GM12878 (cell line): ENCODE results near the gene BLOC1S6. TPM values are rescaled to one million over a fixed set of nuclear protein-coding genes. Genes with fewer than 3 reads are reported as not detected.

Experiments
- ATAC-seq: fragments of 200-7000 bp; cut with Tn5 transposase; 3 replicates; pipeline ENCODE4 v1.9.1; 2020; ENCODE audit warnings: mild to moderate bottlenecking, moderate library complexity
- BruUV-seq: library from RNA; stranded (reverse); fragments of 400-500 nt; replicated peaks from 2 replicates; lab custom pipeline; 2021; lab: Mats Ljungman, UMichigan
- CTCF ChIA-PET: fragments of 300-600 bp; sonication (Branson Sonifier 250); formaldehyde crosslinking; extraction: SDS; loops from one replicate; lab custom pipeline; 2021; ENCODE audit warnings: inconsistent platforms; lab: Yijun Ruan, JAX
- POLR2A ChIA-PET: fragments of 350-600 bp; formaldehyde crosslinking; extraction: SDS; loops from one replicate; lab custom pipeline; 2021; ENCODE audit warnings: inconsistent platforms; lab: Charles Lee
- RAD21 ChIA-PET: fragments of 300-600 bp; sonication (Branson Sonifier 250); formaldehyde crosslinking; loops from one replicate; lab custom pipeline; 2023; ENCODE audit warnings: antibody characterized with exemption; ENCODE audit not compliant: unreplicated experiment; lab: Charles Lee
- SMC1A ChIA-PET: fragments of 300-600 bp; sonication (Branson Sonifier 250); formaldehyde crosslinking; loops from one replicate; lab custom pipeline; 2023; ENCODE audit not compliant: unreplicated experiment, uncharacterized antibody; lab: Charles Lee
- DNase-seq: peaks from one replicate; pipeline ENCODE4 v3.0.0-alpha.2; 2011; ENCODE audit warnings: low read depth, low spot score
- FAIRE-seq: peaks from 3 replicates; lab custom pipeline; 2011; peaks lifted over from hg19 to GRCh38; lab: Jason Lieb, UNC
- H2AFZ ChIP-seq: 2 replicates; pipeline ENCODE4 v1.6.0; 2011; ENCODE audit warnings: low read depth, low read length, control low read depth; ENCODE audit not compliant: control insufficient read depth
- H3K27ac ChIP-seq: 2 replicates; pipeline ENCODE4 v1.5.1; 2011; ENCODE audit warnings: control low read depth; ENCODE audit not compliant: control insufficient read depth, insufficient read depth
- H3K27me3 ChIP-seq, 2 experiments: replicated peaks in 1 of 2; 2 replicates each; pipeline versions ENCODE4 v1.6.0 to v1.6.1; 2011; ENCODE audit warnings: low read length in 1 of 2; ENCODE audit not compliant: control insufficient read depth in 2 of 2, insufficient read depth in 2 of 2
- H3K36me3 ChIP-seq, 2 experiments: 2 replicates each; pipeline ENCODE4 v1.5.1; 2011; ENCODE audit warnings: low read length in 1 of 2; ENCODE audit not compliant: control insufficient read depth in 2 of 2, insufficient read depth in 2 of 2
- H3K4me1 ChIP-seq: 2 replicates; pipeline ENCODE4 v1.6.1; 2011; ENCODE audit warnings: mild to moderate bottlenecking, low read length, moderate library complexity, mixed read lengths; ENCODE audit not compliant: control insufficient read depth, insufficient read depth
- H3K4me2 ChIP-seq: 2 replicates; pipeline ENCODE4 v1.6.0; 2011; ENCODE audit warnings: control low read depth; ENCODE audit not compliant: control insufficient read depth, insufficient read depth
- H3K4me3 ChIP-seq: fragments of 200-600 bp; sonication (generic); 2 replicates; pipeline ENCODE4 v1.5.1; 2016
- H3K79me2 ChIP-seq: 2 replicates; pipeline ENCODE4 v1.6.0; 2011; ENCODE audit warnings: low read length; ENCODE audit not compliant: control insufficient read depth, insufficient read depth
- H3K9ac ChIP-seq: 2 replicates; pipeline ENCODE4 v1.8.0; 2011; ENCODE audit warnings: low read length, control low read depth, mixed read lengths; ENCODE audit not compliant: control insufficient read depth, insufficient read depth
- H3K9me3 ChIP-seq: replicated peaks from 3 replicates; pipeline ENCODE4 v1.5.1; 2011; ENCODE audit warnings: mild to moderate bottlenecking, low read length; ENCODE audit not compliant: control insufficient read depth, insufficient read depth
- H4K20me1 ChIP-seq: 2 replicates; pipeline ENCODE4 v1.6.0; 2011; ENCODE audit not compliant: control insufficient read depth, insufficient read depth
- BHLHE40 ChIP-seq, 2 experiments: fragments of 450-650 bp in 1 of 2; IDR thresholded peaks; 2 replicates each; pipeline ENCODE4 v1.6.1; 2011 to 2017; ENCODE audit warnings: low read depth in 2 of 2, borderline replicate concordance in 1 of 2, improper control_type of control experiment in 1 of 2, low read length in 1 of 2, mild to moderate bottlenecking in 1 of 2
- CBX5 ChIP-seq: sonication (generic); IDR thresholded peaks from 2 replicates; pipeline ENCODE4 v1.6.1; 2016; ENCODE audit warnings: low read depth, moderate library complexity, mild to moderate bottlenecking, inconsistent platforms
- CHD2 ChIP-seq: IDR thresholded peaks from 2 replicates; pipeline ENCODE4 v1.6.1; 2011; ENCODE audit warnings: low read depth, low read length, improper control_type of control experiment, borderline replicate concordance
- ETV6 ChIP-seq, 2 experiments: fragments of 450-650 bp in 1 of 2; IDR thresholded peaks in 1 of 2; conservative IDR thresholded peaks in 1 of 2; 2 replicates each; pipeline ENCODE4 v1.6.1; 2014; ENCODE audit warnings: antibody characterized with exemption in 1 of 2, borderline replicate concordance in 1 of 2, low read depth in 1 of 2, mild to moderate bottlenecking in 1 of 2, moderate library complexity in 1 of 2
- HDAC6 ChIP-seq: fragments of 200-600 bp; sonication (generic); IDR thresholded peaks from one replicate; pipeline ENCODE4 v1.8.0; 2017; ENCODE audit warnings: antibody characterized with exemption; ENCODE audit not compliant: unreplicated experiment
- HSF1 ChIP-seq: fragments of 150-350 bp; IDR thresholded peaks from 2 replicates; pipeline ENCODE4 v1.6.1; 2014; ENCODE audit warnings: mild to moderate bottlenecking, low read depth, low read length
- NFXL1 ChIP-seq: fragments of 450-650 bp; IDR thresholded peaks from 2 replicates; pipeline ENCODE4 v1.6.1; 2017; ENCODE audit warnings: antibody characterized with exemption, mild to moderate bottlenecking, borderline replicate concordance
- RELB ChIP-seq: fragments of 450-650 bp; IDR thresholded peaks from 2 replicates; pipeline ENCODE4 v1.6.1; 2017; ENCODE audit warnings: low read depth, mild to moderate bottlenecking, moderate library complexity
- SKIL ChIP-seq: fragments of 450-650 bp; IDR thresholded peaks from 2 replicates; pipeline ENCODE4 v1.6.1; 2017; ENCODE audit warnings: mild to moderate bottlenecking, low read depth, inconsistent platforms; ENCODE audit not compliant: poor library complexity, severe bottlenecking
- YY1 ChIP-seq: IDR thresholded peaks from 2 replicates; pipeline ENCODE4 v1.6.1; 2011; ENCODE audit warnings: low read depth, mild to moderate bottlenecking, low read length
- ZNF24 ChIP-seq: fragments of 450-650 bp; IDR thresholded peaks from 2 replicates; pipeline ENCODE4 v1.6.1; 2017; ENCODE audit warnings: antibody characterized with exemption, mild to moderate bottlenecking
- WGBS: methylation state at CpG from one replicate; pipeline ENCODE4 v1.1.6; 2016; ENCODE audit warnings: low lambda C conversion rate; ENCODE audit not compliant: insufficient replicate concordance, insufficient coverage; ENCODE audit errors: missing lambda C conversion rate; 5-methylcytosine and 5-hydroxymethylcytosine counted together
- in situ Hi-C: fragments of 300-500 bp; cut with MboI; formaldehyde crosslinking; loops from 9 replicates; pipeline ENCODE4 v1.14.3; 2018; ENCODE audit warnings: mixed read lengths
- intact Hi-C: fragments of 100-400 bp; cut with micrococcal nuclease; formaldehyde crosslinking; loops from one replicate; pipeline ENCODE4 v1.14.2; 2022; ENCODE audit not compliant: unreplicated experiment
- polyA plus RNA-seq, 11 experiments: library from polyadenylated mRNA; depleted of rRNA in 4 of 11; unstranded in 6 of 11; stranded (reverse) in 5 of 11; fragments of >200 nt; fragmentation: Nextera tagmentation in 4 of 11; fragmentation: Illumina TruSeq in 1 of 11; extraction: Ambion mirVana in 4 of 11; extraction: Trizol in 1 of 11; gene quantifications; 1 replicate in 1 of 11; 2 replicates in 10 of 11; pipeline versions ENCODE4 v1.2.1 to v1.2.3, GENCODE V29; 2011 to 2016; ENCODE audit warnings: inconsistent platforms in 2 of 11, missing spikeins in 2 of 11, low read depth in 1 of 11
- total RNA-seq, 4 experiments: library from RNA; depleted of rRNA in 3 of 4; stranded (reverse); fragments of >200 nt in 3 of 4; fragmentation: Illumina TruSeq in 1 of 4; extraction: Trizol in 1 of 4; gene quantifications; 2 replicates each; pipeline versions ENCODE4 v1.2.1 to v1.2.3, GENCODE V29; 2013 to 2021

Gene BLOC1S6
- total and polyA plus RNA-seq, 10 of the 15 experiments (the other 5 are each of a cell fraction or from before 2014, with no cell fraction given), result 13.5 to 48.8 (median 32.7) TPM

- BruUV-seq, result no TSS peak
- RAD21 ChIA-PET, result interaction anchor here (1.2 to 4.0 kb wide), 6 partner anchors 19 to 183 kb away, joined by 3 to 22 read pairs (median 8); a partner anchor contains a TSS
- SMC1A ChIA-PET, result interaction anchor here (1.1 to 4.9 kb wide), 6 partner anchors 9 to 95 kb away, joined by 3 to 35 read pairs (median 6); no protein-coding TSS in a partner anchor
- peaks cover 41% of the 10 kb centered on the region for H3K79me2 ChIP-seq
- CTCF ChIA-PET, result interaction anchor here (0.8 to 6.1 kb wide), 7 partner anchors 18 to 380 kb away, joined by 3 to 79 read pairs (median 6); no protein-coding TSS in a partner anchor
- H3K36me3 ChIP-seq, result no peaks in the 10 kb centered on the region; a peak in 1 of 4 replicates
- no peaks in the 10 kb centered on the region for H4K20me1 ChIP-seq
- H2AFZ ChIP-seq, result no peak overlapping the region
- intact Hi-C loops (loop anchor here (5.0 kb wide), 1 partner anchor 63 kb away; the partner anchor contains the start of gene SLC30A4), in situ Hi-C loops (loop anchor here (10.0 kb wide), 1 partner anchor 390 kb away; no protein-coding TSS in a partner anchor)
- peaks cover 4% of the 10 kb centered on the region; the same call in 1 of the 2 replicates for H3K4me1 ChIP-seq
- no peak overlapping the region for H3K4me3 ChIP-seq
- H3K9ac ChIP-seq, result no peak overlapping the region
- TF ChIP-seq CBX5 (no peak), YY1 (no peak), RELB (peak; percentile 19; the same call in 1 of the 2 replicates), NFXL1 (no peak), HDAC6 (no peak), ZNF24 (no peak), BHLHE40 (IDR thresholded peaks at IDR 0.05; ENCODE audit: borderline replicate concordance in 1 of 2, low read depth in 2 of 2, low read length in 1 of 2) (peak in 1 of 2 experiments; percentile 34; a peak in 1 of 4 replicates), HSF1 (no peak), SKIL (peak; percentile 83), CHD2 (no peak), ETV6 (conservative IDR thresholded peaks at IDR 0.05 in 1 of 2, IDR thresholded peaks at IDR 0.05 in 1 of 2; ENCODE audit: borderline replicate concordance in 1 of 2, low read depth in 1 of 2) (no peak)
- 51% methylated on average over 7 of the region's 7 CpGs for WGBS
- FAIRE-seq (no peak), DNase-seq (no peak), ATAC-seq (no peak)
- no peak overlapping the region for H3K27ac ChIP-seq
- H3K9me3 ChIP-seq, result no peaks in the 10 kb centered on the region
- POLR2A ChIA-PET, result interaction anchor here (1.5 to 2.8 kb wide), 2 partner anchors 28 to 52 kb away, joined by 3 to 17 read pairs; no protein-coding TSS in a partner anchor
- no peaks in the 10 kb centered on the region for H3K27me3 ChIP-seq
- H3K4me2 ChIP-seq, result peak overlapping the region; percentile 98; the same call in 1 of the 2 replicates
Observed at GRCh38 chr15:45585069-45585791, 1.9 kb upstream of the BLOC1S6 start.
